DND-41 (cell line): ENCODE data around the gene MSH5.

Experiments
- ATAC-seq: fragments of 200-7000 bp; cut with Tn5 transposase; 3 replicates; pipeline ENCODE4 v1.9.1; 2021; ENCODE audit warnings: low read depth; ENCODE audit not compliant: insufficient read depth
- DNase-seq: peaks from one replicate; pipeline ENCODE4 v3.0.0-alpha.2; 2020
- H2AFZ ChIP-seq: 2 replicates; pipeline ENCODE4 v1.6.0; 2012; ENCODE audit warnings: low read depth, low read length
- H3K27ac ChIP-seq: 2 replicates; pipeline ENCODE4 v1.5.1; 2012; ENCODE audit warnings: low read length, inconsistent platforms
- H3K27me3 ChIP-seq: fragments of 200-600 bp; sonication (generic); 2 replicates; pipeline ENCODE4 v1.6.0; 2012; ENCODE audit warnings: low read length, mild to moderate bottlenecking, inconsistent platforms; ENCODE audit not compliant: insufficient read depth, poor library complexity
- H3K36me3 ChIP-seq: 2 replicates; pipeline ENCODE4 v1.5.1; 2012; ENCODE audit warnings: low read length, inconsistent platforms; ENCODE audit not compliant: insufficient read depth
- H3K4me1 ChIP-seq: 2 replicates; pipeline ENCODE4 v1.5.1; 2012; ENCODE audit warnings: mild to moderate bottlenecking, low read length; ENCODE audit not compliant: insufficient read depth
- H3K4me2 ChIP-seq: 2 replicates; pipeline ENCODE4 v1.6.0; 2012; ENCODE audit warnings: mild to moderate bottlenecking, moderate library complexity, low read length, inconsistent platforms; ENCODE audit not compliant: insufficient read depth
- H3K4me3 ChIP-seq, 2 experiments: fragments of 200-600 bp in 1 of 2; shearing (Covaris generic) in 1 of 2; 2 replicates each; pipeline ENCODE4 v1.5.1; 2012 to 2016; ENCODE audit warnings: inconsistent platforms in 2 of 2, low read length in 2 of 2, mild to moderate bottlenecking in 2 of 2, low read depth in 1 of 2, moderate library complexity in 1 of 2
- H3K79me2 ChIP-seq: 2 replicates; pipeline ENCODE4 v1.6.0; 2012; ENCODE audit warnings: low read length, inconsistent platforms; ENCODE audit not compliant: insufficient read depth
- H3K9ac ChIP-seq: 2 replicates; pipeline ENCODE4 v1.6.0; 2012; ENCODE audit warnings: low read depth, mild to moderate bottlenecking, inconsistent platforms, low read length, moderate library complexity
- H3K9me3 ChIP-seq: 2 replicates; pipeline ENCODE4 v1.5.1; 2012; ENCODE audit warnings: low read length, moderate library complexity, mild to moderate bottlenecking, inconsistent platforms; ENCODE audit not compliant: insufficient read depth, severe bottlenecking
- H4K20me1 ChIP-seq: 2 replicates; pipeline ENCODE4 v1.6.0; 2012; ENCODE audit warnings: low read length; ENCODE audit not compliant: insufficient read depth
- CTCF ChIP-seq: IDR thresholded peaks from 2 replicates; pipeline ENCODE4 v1.5.1; 2012; ENCODE audit warnings: borderline replicate concordance, low read length, moderate library complexity, mild to moderate bottlenecking; ENCODE audit not compliant: poor library complexity, severe bottlenecking; ENCODE audit errors: extremely low read depth
- EZH2 ChIP-seq: IDR thresholded peaks from 3 replicates; pipeline ENCODE4 v1.6.1; 2012; ENCODE audit warnings: borderline replicate concordance, low read depth, mild to moderate bottlenecking, moderate library complexity, low read length, inconsistent platforms; ENCODE audit not compliant: severe bottlenecking

MSH5 gene

GRCh38 chr6:31750411-31751022, 10.7 kb downstream of the MSH5 start:
- no peak overlapping the region for H3K4me3 ChIP-seq
- no peaks in the 10 kb centered on the region for H3K4me1 ChIP-seq
- no peak overlapping the region for H3K27ac ChIP-seq
- no peaks in the 10 kb centered on the region for H3K79me2 ChIP-seq
- H3K27me3 ChIP-seq: no peaks in the 10 kb centered on the region
- H3K9ac ChIP-seq: no peak overlapping the region
- H4K20me1 ChIP-seq: peaks cover 6% of the 10 kb centered on the region; the same call in 1 of the 2 replicates
- H3K36me3 ChIP-seq: peaks cover 38% of the 10 kb centered on the region
- no peak overlapping the region for H3K4me2 ChIP-seq
- no peak for DNase-seq
- H3K9me3 ChIP-seq: no peaks in the 10 kb centered on the region
- TF ChIP-seq CTCF: no peak
- TF ChIP-seq EZH2: no peak
- ATAC-seq: no peak
- no peak overlapping the region for H2AFZ ChIP-seq

- Histone ChIP-seq H3K79me2 (no peaks in the 10 kb centered on the region), H3K9me3 (no peaks in the 10 kb centered on the region), H3K27me3 (no peaks in the 10 kb centered on the region), H3K36me3 (peaks cover 30% of the 10 kb centered on the region), H3K9ac (no peak overlapping the region), H3K4me3 (no peak overlapping the region), H3K27ac (no peak overlapping the region), H3K4me2 (no peak overlapping the region), H3K4me1 (no peaks in the 10 kb centered on the region), H4K20me1 (no peaks in the 10 kb centered on the region), H2AFZ (no peak overlapping the region)
- TF ChIP-seq CTCF: no peak
- no peak for TF ChIP-seq EZH2
- ATAC-seq: no peak; the same call in 2 of the 3 replicates
- DNase-seq: no peak
These were observed 13.0 kb downstream of the MSH5 start for GRCh38 chr6:31752739-31753319.

GRCh38 chr6:31758281-31758680, 18.5 kb downstream of the MSH5 start:
- H4K20me1 ChIP-seq: peaks cover under 1% of the 10 kb centered on the region; the same call in 1 of the 2 replicates
- H3K79me2 ChIP-seq: no peaks in the 10 kb centered on the region
- H3K27ac ChIP-seq: no peak overlapping the region; the same call in 1 of the 2 replicates
- H3K9me3 ChIP-seq: no peaks in the 10 kb centered on the region
- peaks cover 65% of the 10 kb centered on the region for H3K36me3 ChIP-seq
- no peak overlapping the region for H3K4me3 ChIP-seq
- H3K9ac ChIP-seq: no peak overlapping the region
- H3K27me3 ChIP-seq: no peaks in the 10 kb centered on the region
- no peak overlapping the region for H2AFZ ChIP-seq
- H3K4me2 ChIP-seq: no peak overlapping the region
- H3K4me1 ChIP-seq: no peaks in the 10 kb centered on the region
- ATAC-seq (no peak), DNase-seq (no peak)
- no peak for TF ChIP-seq CTCF
